ENCODE measurements around the gene CAMK2D. TPM values are rescaled to one million over a fixed set of nuclear protein-coding genes. Genes with fewer than 3 reads are reported as not detected.

The CAMK2D gene
- total and polyA plus RNA-seq, 2 experiments from 2014 or later = 4.9 to 14.6 TPM

DNA sequence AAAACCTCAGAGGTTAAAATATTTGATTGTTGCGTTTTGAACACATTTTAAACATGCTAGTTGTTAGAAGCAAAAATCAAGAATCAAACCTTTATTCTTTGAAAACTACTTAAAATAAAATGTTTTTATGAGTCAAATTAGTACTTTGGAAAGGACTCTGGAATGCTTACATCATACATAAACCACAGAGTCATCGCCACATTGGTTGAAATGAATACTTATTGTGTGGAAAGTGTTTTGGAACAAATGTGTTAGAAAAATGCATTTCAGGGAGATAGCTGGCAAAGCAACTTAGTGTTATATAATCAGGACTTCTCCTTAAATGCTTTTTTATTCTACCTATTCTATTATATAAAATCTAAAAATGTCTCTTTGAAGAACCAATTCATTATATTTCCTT lies 49.4 kb upstream of the CAMK2D start:
- H3K9me3 Mint-ChIP-seq = no peaks in the 10 kb centered on the region
- no peak overlapping the region for H3K4me3 ChIP-seq
- H3K79me2 ChIP-seq (replicated peaks; ENCODE audit: insufficient read depth) = no peaks in the 10 kb centered on the region
- H3K27ac ChIP-seq (ENCODE audit: low read depth) = no peak overlapping the region
- ATAC-seq (no peak), DNase-seq (ENCODE audit: low spot score) (no peak)
- no peaks in the 10 kb centered on the region; the same call in 2 of the 3 replicates for H3K36me3 Mint-ChIP-seq (ENCODE audit: low read depth)
- no peaks in the 10 kb centered on the region for H3K4me1 Mint-ChIP-seq
- no peak overlapping the region for H3K4me3 Mint-ChIP-seq
- no peak overlapping the region for H2AFZ ChIP-seq
- TF ChIP-seq, protein P1, sequence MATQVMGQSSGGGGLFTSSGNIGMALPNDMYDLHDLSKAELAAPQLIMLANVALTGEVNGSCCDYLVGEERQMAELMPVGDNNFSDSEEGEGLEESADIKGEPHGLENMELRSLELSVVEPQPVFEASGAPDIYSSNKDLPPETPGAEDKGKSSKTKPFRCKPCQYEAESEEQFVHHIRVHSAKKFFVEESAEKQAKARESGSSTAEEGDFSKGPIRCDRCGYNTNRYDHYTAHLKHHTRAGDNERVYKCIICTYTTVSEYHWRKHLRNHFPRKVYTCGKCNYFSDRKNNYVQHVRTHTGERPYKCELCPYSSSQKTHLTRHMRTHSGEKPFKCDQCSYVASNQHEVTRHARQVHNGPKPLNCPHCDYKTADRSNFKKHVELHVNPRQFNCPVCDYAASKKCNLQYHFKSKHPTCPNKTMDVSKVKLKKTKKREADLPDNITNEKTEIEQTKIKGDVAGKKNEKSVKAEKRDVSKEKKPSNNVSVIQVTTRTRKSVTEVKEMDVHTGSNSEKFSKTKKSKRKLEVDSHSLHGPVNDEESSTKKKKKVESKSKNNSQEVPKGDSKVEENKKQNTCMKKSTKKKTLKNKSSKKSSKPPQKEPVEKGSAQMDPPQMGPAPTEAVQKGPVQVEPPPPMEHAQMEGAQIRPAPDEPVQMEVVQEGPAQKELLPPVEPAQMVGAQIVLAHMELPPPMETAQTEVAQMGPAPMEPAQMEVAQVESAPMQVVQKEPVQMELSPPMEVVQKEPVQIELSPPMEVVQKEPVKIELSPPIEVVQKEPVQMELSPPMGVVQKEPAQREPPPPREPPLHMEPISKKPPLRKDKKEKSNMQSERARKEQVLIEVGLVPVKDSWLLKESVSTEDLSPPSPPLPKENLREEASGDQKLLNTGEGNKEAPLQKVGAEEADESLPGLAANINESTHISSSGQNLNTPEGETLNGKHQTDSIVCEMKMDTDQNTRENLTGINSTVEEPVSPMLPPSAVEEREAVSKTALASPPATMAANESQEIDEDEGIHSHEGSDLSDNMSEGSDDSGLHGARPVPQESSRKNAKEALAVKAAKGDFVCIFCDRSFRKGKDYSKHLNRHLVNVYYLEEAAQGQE (IDR thresholded peaks at IDR 0.05; ENCODE audit: unreplicated experiment) = no peak
- no peak for TF ChIP-seq POLR2AphosphoS5 (IDR thresholded peaks at IDR 0.05; ENCODE audit: low read depth)
- TF ChIP-seq JUNB (IDR thresholded peaks at IDR 0.05; ENCODE audit: unreplicated experiment) = no peak
- TF ChIP-seq STAT1 (IDR thresholded peaks at IDR 0.05; ENCODE audit: unreplicated experiment) = no peak
- TF ChIP-seq, protein P2, sequence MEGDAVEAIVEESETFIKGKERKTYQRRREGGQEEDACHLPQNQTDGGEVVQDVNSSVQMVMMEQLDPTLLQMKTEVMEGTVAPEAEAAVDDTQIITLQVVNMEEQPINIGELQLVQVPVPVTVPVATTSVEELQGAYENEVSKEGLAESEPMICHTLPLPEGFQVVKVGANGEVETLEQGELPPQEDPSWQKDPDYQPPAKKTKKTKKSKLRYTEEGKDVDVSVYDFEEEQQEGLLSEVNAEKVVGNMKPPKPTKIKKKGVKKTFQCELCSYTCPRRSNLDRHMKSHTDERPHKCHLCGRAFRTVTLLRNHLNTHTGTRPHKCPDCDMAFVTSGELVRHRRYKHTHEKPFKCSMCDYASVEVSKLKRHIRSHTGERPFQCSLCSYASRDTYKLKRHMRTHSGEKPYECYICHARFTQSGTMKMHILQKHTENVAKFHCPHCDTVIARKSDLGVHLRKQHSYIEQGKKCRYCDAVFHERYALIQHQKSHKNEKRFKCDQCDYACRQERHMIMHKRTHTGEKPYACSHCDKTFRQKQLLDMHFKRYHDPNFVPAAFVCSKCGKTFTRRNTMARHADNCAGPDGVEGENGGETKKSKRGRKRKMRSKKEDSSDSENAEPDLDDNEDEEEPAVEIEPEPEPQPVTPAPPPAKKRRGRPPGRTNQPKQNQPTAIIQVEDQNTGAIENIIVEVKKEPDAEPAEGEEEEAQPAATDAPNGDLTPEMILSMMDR (conservative IDR thresholded peaks at IDR 0.05; ENCODE audit: low read depth in 2 of 2) = no peak
- TF ChIP-seq EZH2 (IDR thresholded peaks at IDR 0.05; ENCODE audit: low read depth, unreplicated experiment) = no peak
- TF ChIP-seq, protein P3, sequence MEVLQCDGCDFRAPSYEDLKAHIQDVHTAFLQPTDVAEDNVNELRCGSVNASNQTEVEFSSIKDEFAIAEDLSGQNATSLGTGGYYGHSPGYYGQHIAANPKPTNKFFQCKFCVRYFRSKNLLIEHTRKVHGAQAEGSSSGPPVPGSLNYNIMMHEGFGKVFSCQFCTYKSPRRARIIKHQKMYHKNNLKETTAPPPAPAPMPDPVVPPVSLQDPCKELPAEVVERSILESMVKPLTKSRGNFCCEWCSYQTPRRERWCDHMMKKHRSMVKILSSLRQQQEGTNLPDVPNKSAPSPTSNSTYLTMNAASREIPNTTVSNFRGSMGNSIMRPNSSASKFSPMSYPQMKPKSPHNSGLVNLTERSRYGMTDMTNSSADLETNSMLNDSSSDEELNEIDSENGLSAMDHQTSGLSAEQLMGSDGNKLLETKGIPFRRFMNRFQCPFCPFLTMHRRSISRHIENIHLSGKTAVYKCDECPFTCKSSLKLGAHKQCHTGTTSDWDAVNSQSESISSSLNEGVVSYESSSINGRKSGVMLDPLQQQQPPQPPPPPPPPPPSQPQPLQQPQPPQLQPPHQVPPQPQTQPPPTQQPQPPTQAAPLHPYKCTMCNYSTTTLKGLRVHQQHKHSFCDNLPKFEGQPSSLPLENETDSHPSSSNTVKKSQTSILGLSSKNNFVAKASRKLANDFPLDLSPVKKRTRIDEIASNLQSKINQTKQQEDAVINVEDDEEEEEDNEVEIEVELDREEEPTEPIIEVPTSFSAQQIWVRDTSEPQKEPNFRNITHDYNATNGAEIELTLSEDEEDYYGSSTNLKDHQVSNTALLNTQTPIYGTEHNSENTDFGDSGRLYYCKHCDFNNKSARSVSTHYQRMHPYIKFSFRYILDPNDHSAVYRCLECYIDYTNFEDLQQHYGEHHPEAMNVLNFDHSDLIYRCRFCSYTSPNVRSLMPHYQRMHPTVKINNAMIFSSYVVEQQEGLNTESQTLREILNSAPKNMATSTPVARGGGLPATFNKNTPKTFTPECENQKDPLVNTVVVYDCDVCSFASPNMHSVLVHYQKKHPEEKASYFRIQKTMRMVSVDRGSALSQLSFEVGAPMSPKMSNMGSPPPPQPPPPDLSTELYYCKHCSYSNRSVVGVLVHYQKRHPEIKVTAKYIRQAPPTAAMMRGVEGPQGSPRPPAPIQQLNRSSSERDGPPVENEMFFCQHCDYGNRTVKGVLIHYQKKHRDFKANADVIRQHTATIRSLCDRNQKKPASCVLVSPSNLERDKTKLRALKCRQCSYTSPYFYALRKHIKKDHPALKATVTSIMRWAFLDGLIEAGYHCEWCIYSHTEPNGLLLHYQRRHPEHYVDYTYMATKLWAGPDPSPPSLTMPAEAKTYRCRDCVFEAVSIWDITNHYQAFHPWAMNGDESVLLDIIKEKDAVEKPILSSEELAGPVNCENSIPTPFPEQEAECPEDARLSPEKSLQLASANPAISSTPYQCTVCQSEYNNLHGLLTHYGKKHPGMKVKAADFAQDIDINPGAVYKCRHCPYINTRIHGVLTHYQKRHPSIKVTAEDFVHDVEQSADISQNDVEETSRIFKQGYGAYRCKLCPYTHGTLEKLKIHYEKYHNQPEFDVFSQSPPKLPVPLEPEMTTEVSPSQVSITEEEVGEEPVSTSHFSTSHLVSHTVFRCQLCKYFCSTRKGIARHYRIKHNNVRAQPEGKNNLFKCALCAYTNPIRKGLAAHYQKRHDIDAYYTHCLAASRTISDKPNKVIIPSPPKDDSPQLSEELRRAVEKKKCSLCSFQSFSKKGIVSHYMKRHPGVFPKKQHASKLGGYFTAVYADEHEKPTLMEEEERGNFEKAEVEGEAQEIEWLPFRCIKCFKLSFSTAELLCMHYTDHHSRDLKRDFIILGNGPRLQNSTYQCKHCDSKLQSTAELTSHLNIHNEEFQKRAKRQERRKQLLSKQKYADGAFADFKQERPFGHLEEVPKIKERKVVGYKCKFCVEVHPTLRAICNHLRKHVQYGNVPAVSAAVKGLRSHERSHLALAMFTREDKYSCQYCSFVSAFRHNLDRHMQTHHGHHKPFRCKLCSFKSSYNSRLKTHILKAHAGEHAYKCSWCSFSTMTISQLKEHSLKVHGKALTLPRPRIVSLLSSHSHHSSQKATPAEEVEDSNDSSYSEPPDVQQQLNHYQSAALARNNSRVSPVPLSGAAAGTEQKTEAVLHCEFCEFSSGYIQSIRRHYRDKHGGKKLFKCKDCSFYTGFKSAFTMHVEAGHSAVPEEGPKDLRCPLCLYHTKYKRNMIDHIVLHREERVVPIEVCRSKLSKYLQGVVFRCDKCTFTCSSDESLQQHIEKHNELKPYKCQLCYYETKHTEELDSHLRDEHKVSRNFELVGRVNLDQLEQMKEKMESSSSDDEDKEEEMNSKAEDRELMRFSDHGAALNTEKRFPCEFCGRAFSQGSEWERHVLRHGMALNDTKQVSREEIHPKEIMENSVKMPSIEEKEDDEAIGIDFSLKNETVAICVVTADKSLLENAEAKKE (CRISPR knock-in tag; IDR thresholded peaks at IDR 0.05) = no peak
- TF ChIP-seq NANOG (IDR thresholded peaks at IDR 0.05; ENCODE audit: borderline replicate concordance) = no peak
- TF ChIP-seq ETS1 (IDR thresholded peaks at IDR 0.05) = no peak
- no peak for TF ChIP-seq ZNF114 (CRISPR knock-in tag; IDR thresholded peaks at IDR 0.05)
- TF ChIP-seq CREB1 (CRISPR knock-in tag; IDR thresholded peaks at IDR 0.05; ENCODE audit: low read depth) = no peak
- no peak for TF ChIP-seq ZNF331 (CRISPR knock-in tag; IDR thresholded peaks at IDR 0.05; ENCODE audit: low read depth)
- no peak overlapping the region for H3K27ac Mint-ChIP-seq
- no peaks in the 10 kb centered on the region for H3K4me1 ChIP-seq (ENCODE audit: insufficient read depth)
- no peaks in the 10 kb centered on the region for H3F3A ChIP-seq (replicated peaks; ENCODE audit: low read depth)
- H3K27me3 Mint-ChIP-seq (ENCODE audit: insufficient read depth, low read depth, poor library complexity) = no peaks in the 10 kb centered on the region
- no peaks in the 10 kb centered on the region for H3K36me3 ChIP-seq (ENCODE audit: insufficient read depth)
- H3K4me2 ChIP-seq = no peak overlapping the region
- no peaks in the 10 kb centered on the region for H4K20me1 ChIP-seq (replicated peaks; ENCODE audit: insufficient read depth)
- no peaks in the 10 kb centered on the region for H3K9me2 ChIP-seq (ENCODE audit: insufficient read depth)
- no peaks in the 10 kb centered on the region for H3K27me3 ChIP-seq (ENCODE audit: insufficient read depth)
